ENCODE results near the gene SIRPB2.
A peak's percentile ranks its signal among the peaks of the same experiment; 100 is the strongest.

SIRPB2 gene

DNA sequence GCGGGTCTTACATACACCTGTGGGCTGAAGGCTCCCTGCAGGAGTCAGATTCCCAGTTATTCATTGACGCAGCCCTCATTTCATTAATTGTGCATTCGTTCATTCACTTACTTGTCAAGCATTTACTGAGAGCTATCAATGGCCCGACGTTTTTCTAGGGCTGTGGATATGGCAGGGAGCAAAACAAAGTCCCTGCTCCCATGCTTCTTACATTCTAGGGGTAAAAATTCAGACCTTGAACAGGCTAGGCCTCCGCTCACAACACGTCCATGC lies 24.2 kb downstream of the SIRPB2 start:
- no peaks in the 10 kb centered on the region for H3K9me3 ChIP-seq (ENCODE audit: insufficient read depth, low read depth, low read length)
- H3K27ac ChIP-seq (ENCODE audit: low read depth, low read length), result no peak overlapping the region
- no peaks in the 10 kb centered on the region for H3K27me3 ChIP-seq (ENCODE audit: insufficient read depth, low read length)
- WGBS (ENCODE audit: extremely low coverage, insufficient coverage, insufficient read length), result no CpG with 5 or more reads among the region's 7 CpGs
- H2BK120ac ChIP-seq (ENCODE audit: insufficient read depth, low read length, poor library complexity), result no peak overlapping the region
- no peak overlapping the region for H3K9ac ChIP-seq (ENCODE audit: low read length)
- peaks cover 4 to 9% of the 10 kb centered on the region in 2 experiments for H3K36me3 ChIP-seq (ENCODE audit: control insufficient read depth in 1 of 2, insufficient read depth in 2 of 2, low read length in 2 of 2)
- no peak overlapping the region for H2BK12ac ChIP-seq (ENCODE audit: low read length)
- H3K14ac ChIP-seq (ENCODE audit: low read length), result no peak overlapping the region
- H2AK5ac ChIP-seq (ENCODE audit: low read length), result no peak overlapping the region
- H4K91ac ChIP-seq (ENCODE audit: low read depth, low read length), result no peak overlapping the region
- no peak overlapping the region for H4K8ac ChIP-seq (ENCODE audit: low read depth, low read length)
- no peak overlapping the region for H3K4ac ChIP-seq (ENCODE audit: low read depth, low read length)
- H2BK5ac ChIP-seq (ENCODE audit: low read depth, low read length, poor library complexity), result no peak overlapping the region
- peaks cover 4% of the 10 kb centered on the region for H3K79me2 ChIP-seq (ENCODE audit: control insufficient read depth, insufficient read depth, low read length, poor library complexity)
- no peak for DNase-seq
- no peak overlapping the region for H3K4me2 ChIP-seq (ENCODE audit: low read length)
- H4K12ac ChIP-seq (ENCODE audit: low read depth, low read length), result no peak overlapping the region
- H3K18ac ChIP-seq (ENCODE audit: low read length), result no peak overlapping the region
- no peak overlapping the region for H2AFZ ChIP-seq (ENCODE audit: insufficient read depth, low read length, poor library complexity)
- peaks cover 4% of the 10 kb centered on the region for H3K79me1 ChIP-seq (ENCODE audit: low read length)
- H3K23ac ChIP-seq (ENCODE audit: low read length), result no peak overlapping the region
- H3K4me1 ChIP-seq (ENCODE audit: control insufficient read depth in 1 of 2, insufficient read depth in 2 of 2, low read length in 2 of 2), result peaks cover 0 to 4% of the 10 kb centered on the region in 2 experiments
- no peak overlapping the region for H3K4me3 ChIP-seq (ENCODE audit: low read depth, low read length)

DNA sequence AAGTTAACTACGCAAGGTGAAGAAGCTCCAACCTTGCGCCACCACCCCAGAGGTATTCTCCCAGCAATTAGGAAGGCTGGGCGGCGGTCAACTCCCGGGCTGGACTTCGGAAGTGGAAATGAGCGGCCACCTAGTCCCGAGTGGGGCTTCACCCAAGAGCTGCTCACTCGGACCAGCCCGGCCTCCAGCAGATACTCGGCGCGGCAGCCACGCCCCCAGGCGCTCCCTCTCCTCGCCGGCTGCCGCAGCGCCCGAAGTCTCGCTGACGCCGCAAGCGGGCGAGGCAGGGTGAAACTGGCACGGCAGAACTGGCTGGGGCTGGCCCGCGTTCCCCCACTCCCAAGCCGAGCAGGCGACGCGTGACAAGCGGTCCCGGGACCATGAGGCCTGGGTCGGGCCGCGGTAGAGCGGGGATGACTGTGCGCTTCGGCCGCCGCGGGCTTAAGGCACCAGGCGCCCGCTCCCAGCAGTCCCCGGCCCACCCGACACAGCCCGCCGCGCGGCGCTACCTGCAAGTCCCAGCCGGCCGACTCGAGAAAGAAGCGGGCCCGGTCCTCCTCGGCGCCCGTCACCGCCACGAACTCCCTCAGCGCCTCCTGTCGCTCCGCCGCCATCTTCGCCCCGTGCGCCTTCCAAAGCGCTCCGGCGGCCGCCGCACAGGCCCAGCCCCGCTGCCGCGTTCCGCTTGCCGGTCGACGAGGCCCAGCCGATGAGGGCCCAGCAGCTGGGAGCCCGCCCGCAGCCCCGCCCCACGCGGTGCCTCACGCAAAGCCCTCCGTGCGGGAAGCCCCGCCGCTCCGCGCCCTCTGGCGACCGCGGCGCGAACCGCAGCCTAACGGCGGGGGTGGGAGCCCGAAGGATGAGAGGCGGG lies 24.8 kb downstream of the SIRPB2 start, which contains the start of gene NSFL1C:
Gene NSFL1C (minus strand): TSS at position 639 of the 871 bp plus-strand sequence. CDS start 25 bp downstream, at position 614.
- Histone ChIP-seq H2AK5ac (ENCODE audit: low read length) (peak within 1 kb of the TSS; percentile 96), H3K14ac (ENCODE audit: low read length) (peak within 1 kb of the TSS; percentile 95), H3K79me2 (ENCODE audit: control insufficient read depth, insufficient read depth, low read length, poor library complexity) (peaks cover 4% of the 10 kb centered on the region), H3K18ac (ENCODE audit: low read length) (peak within 1 kb of the TSS; percentile 97), H3K79me1 (ENCODE audit: low read length) (peaks cover 4% of the 10 kb centered on the region), H3K4me1 (ENCODE audit: control insufficient read depth in 1 of 2, insufficient read depth in 2 of 2, low read length in 2 of 2) (peaks cover 0 to 4% of the 10 kb centered on the region in 2 experiments), H4K12ac (ENCODE audit: low read depth, low read length) (peak within 1 kb of the TSS; percentile 93), H3K27ac (ENCODE audit: low read depth, low read length) (peak within 1 kb of the TSS; percentile 47), H3K4me3 (ENCODE audit: low read depth, low read length) (peak within 1 kb of the TSS; percentile 90), H3K27me3 (ENCODE audit: insufficient read depth, low read length) (no peaks in the 10 kb centered on the region), H3K4me2 (ENCODE audit: low read length) (peak within 1 kb of the TSS; percentile 83), H3K9ac (ENCODE audit: low read length) (peak within 1 kb of the TSS; percentile 52), H4K8ac (ENCODE audit: low read depth, low read length) (peak within 1 kb of the TSS; percentile 98), H3K9me3 (ENCODE audit: insufficient read depth, low read depth, low read length) (no peaks in the 10 kb centered on the region), H3K4ac (ENCODE audit: low read depth, low read length) (peak within 1 kb of the TSS; percentile 87), H4K91ac (ENCODE audit: low read depth, low read length) (peak within 1 kb of the TSS; percentile 94), H3K23ac (ENCODE audit: low read length) (no peak within 1 kb of the TSS), H2BK120ac (ENCODE audit: insufficient read depth, low read length, poor library complexity) (peak within 1 kb of the TSS; percentile 92), H3K36me3 (ENCODE audit: control insufficient read depth in 1 of 2, insufficient read depth in 2 of 2, low read length in 2 of 2) (peaks cover 5 to 9% of the 10 kb centered on the region in 2 experiments), H2BK5ac (ENCODE audit: low read depth, low read length, poor library complexity) (peak within 1 kb of the TSS; percentile 77), H2BK12ac (ENCODE audit: low read length) (peak within 1 kb of the TSS; percentile 76), H2AFZ (ENCODE audit: insufficient read depth, low read length, poor library complexity) (peak within 1 kb of the TSS; percentile 94)
- WGBS (ENCODE audit: extremely low coverage, insufficient coverage, insufficient read length), result no CpG with 5 or more reads among the region's 104 CpGs
- peak; percentile 94 to 98 for DNase-seq

DNA sequence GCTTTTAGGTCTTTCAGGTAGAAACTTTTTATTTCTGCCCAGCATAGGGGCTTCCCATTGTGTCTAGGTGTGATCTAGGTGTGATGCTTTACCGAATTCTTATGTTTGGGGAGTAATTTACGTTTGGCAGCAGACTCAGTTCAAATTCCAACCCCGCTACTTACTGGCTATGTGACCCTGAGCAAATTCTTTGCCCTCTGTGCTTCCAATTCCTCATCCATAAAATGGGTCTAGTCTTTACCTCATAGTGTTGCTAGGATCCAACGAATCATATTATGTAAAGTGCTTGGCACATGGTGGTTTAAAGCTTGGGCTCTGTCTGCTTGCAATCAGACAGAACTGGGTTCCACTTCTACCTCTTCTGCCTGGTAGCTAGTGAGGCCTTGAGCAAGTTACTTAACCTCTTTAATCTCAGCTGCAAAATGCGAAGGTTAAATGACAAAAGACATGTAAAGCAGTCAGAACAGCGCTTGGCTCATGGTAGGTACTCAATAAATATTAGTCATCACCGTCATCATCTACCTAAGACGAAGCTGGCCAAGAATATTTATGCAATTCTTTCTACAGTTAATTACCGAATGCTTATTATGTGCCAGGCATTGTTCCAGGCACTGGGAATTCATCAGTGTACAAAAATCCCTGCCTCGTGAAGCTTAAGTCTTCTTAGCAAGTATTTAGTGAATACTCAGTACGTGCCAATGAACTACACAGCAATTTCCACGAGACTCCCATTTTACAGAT lies 25.6 kb downstream of the SIRPB2 start:
- Histone ChIP-seq H3K36me3 (ENCODE audit: control insufficient read depth in 1 of 2, insufficient read depth in 2 of 2, low read length in 2 of 2) (peaks cover 9 to 13% of the 10 kb centered on the region in 2 experiments), H3K18ac (ENCODE audit: low read length) (peak overlapping the region; percentile 97), H3K9me3 (ENCODE audit: insufficient read depth, low read depth, low read length) (no peaks in the 10 kb centered on the region), H2AK5ac (ENCODE audit: low read length) (no peak overlapping the region), H4K12ac (ENCODE audit: low read depth, low read length) (peak overlapping the region; percentile 66), H2AFZ (ENCODE audit: insufficient read depth, low read length, poor library complexity) (peak overlapping the region; percentile 94), H3K9ac (ENCODE audit: low read length) (peak overlapping the region; percentile 52), H4K8ac (ENCODE audit: low read depth, low read length) (no peak overlapping the region), H3K4me2 (ENCODE audit: low read length) (peak overlapping the region; percentile 83), H3K79me2 (ENCODE audit: control insufficient read depth, insufficient read depth, low read length, poor library complexity) (peaks cover 4% of the 10 kb centered on the region), H3K79me1 (ENCODE audit: low read length) (peaks cover 4% of the 10 kb centered on the region), H3K27me3 (ENCODE audit: insufficient read depth, low read length) (no peaks in the 10 kb centered on the region), H2BK12ac (ENCODE audit: low read length) (no peak overlapping the region), H3K14ac (ENCODE audit: low read length) (peak overlapping the region; percentile 95), H3K27ac (ENCODE audit: low read depth, low read length) (no peak overlapping the region), H3K23ac (ENCODE audit: low read length) (no peak overlapping the region), H3K4me3 (ENCODE audit: low read depth, low read length) (peak overlapping the region; percentile 90), H4K91ac (ENCODE audit: low read depth, low read length) (no peak overlapping the region), H2BK120ac (ENCODE audit: insufficient read depth, low read length, poor library complexity) (no peak overlapping the region), H3K4ac (ENCODE audit: low read depth, low read length) (peak overlapping the region; percentile 87), H2BK5ac (ENCODE audit: low read depth, low read length, poor library complexity) (no peak overlapping the region), H3K4me1 (ENCODE audit: control insufficient read depth in 1 of 2, insufficient read depth in 2 of 2, low read length in 2 of 2) (peaks cover 0 to 4% of the 10 kb centered on the region in 2 experiments)
- WGBS (ENCODE audit: extremely low coverage, insufficient coverage, insufficient read length), result no CpG with 5 or more reads among the region's 12 CpGs
- DNase-seq, result no peak

DNA sequence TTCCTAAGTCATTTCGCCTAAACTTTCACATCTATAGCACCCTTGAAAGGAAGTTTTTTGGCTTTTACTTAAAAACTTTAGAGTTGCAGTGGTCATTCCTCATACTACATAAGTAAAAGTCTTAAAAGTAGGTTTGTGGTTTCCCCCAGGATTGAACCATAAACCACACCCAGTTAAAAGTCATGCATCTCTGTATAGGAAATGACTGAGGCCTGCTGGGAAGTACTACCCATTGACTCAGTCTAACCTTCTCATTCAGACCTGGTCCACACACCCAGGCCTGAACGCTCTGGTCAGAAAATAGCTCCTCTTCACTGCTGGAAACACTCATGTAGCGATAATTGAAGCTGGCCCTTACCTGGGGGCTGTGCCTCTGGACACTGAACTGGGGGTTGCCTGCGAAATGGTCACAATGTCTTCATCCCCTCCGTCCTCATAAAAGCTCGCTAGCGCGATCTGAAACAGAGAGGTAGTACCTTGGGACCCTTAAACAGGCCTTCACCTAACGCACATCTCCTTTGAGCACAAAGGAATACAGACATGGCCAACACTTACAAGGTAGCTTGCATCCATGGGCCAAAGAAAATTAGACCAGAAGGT lies 27.1 kb downstream of the SIRPB2 start:
- H2BK12ac ChIP-seq (ENCODE audit: low read length), result no peak overlapping the region
- no peak overlapping the region for H3K9ac ChIP-seq (ENCODE audit: low read length)
- H3K36me3 ChIP-seq (ENCODE audit: control insufficient read depth in 1 of 2, insufficient read depth in 2 of 2, low read length in 2 of 2), result peaks cover 9 to 19% of the 10 kb centered on the region in 2 experiments
- peaks cover 0 to 4% of the 10 kb centered on the region in 2 experiments for H3K4me1 ChIP-seq (ENCODE audit: control insufficient read depth in 1 of 2, insufficient read depth in 2 of 2, low read length in 2 of 2)
- no peak for DNase-seq
- no peak overlapping the region for H3K4me3 ChIP-seq (ENCODE audit: low read depth, low read length)
- H3K14ac ChIP-seq (ENCODE audit: low read length), result no peak overlapping the region
- no peak overlapping the region for H4K8ac ChIP-seq (ENCODE audit: low read depth, low read length)
- H3K18ac ChIP-seq (ENCODE audit: low read length), result no peak overlapping the region
- no peak overlapping the region for H2AK5ac ChIP-seq (ENCODE audit: low read length)
- H3K9me3 ChIP-seq (ENCODE audit: insufficient read depth, low read depth, low read length), result no peaks in the 10 kb centered on the region
- H3K27me3 ChIP-seq (ENCODE audit: insufficient read depth, low read length), result no peaks in the 10 kb centered on the region
- peaks cover 4% of the 10 kb centered on the region for H3K79me1 ChIP-seq (ENCODE audit: low read length)
- no peak overlapping the region for H4K91ac ChIP-seq (ENCODE audit: low read depth, low read length)
- no peak overlapping the region for H4K12ac ChIP-seq (ENCODE audit: low read depth, low read length)
- H2AFZ ChIP-seq (ENCODE audit: insufficient read depth, low read length, poor library complexity), result no peak overlapping the region
- WGBS (ENCODE audit: extremely low coverage, insufficient coverage, insufficient read length), result no CpG with 5 or more reads among the region's 9 CpGs
- H3K4me2 ChIP-seq (ENCODE audit: low read length), result no peak overlapping the region
- H2BK5ac ChIP-seq (ENCODE audit: low read depth, low read length, poor library complexity), result no peak overlapping the region
- no peak overlapping the region for H2BK120ac ChIP-seq (ENCODE audit: insufficient read depth, low read length, poor library complexity)
- H3K79me2 ChIP-seq (ENCODE audit: control insufficient read depth, insufficient read depth, low read length, poor library complexity), result peaks cover 4% of the 10 kb centered on the region
- H3K23ac ChIP-seq (ENCODE audit: low read length), result no peak overlapping the region
- no peak overlapping the region for H3K27ac ChIP-seq (ENCODE audit: low read depth, low read length)
- peak overlapping the region; percentile 34 for H3K4ac ChIP-seq (ENCODE audit: low read depth, low read length)
